Parathyroid adenoma (tissue), 2 donors: Measurements from ENCODE around the gene NRAP.

Experiments used
- H2AFZ ChIP-seq: fragments of 300-600 bp; sonication (generic); one replicate; pipeline ENCODE4 v1.7.0; 2017; ENCODE audit warnings: antibody characterized with exemption, mild to moderate bottlenecking
- H3K27ac ChIP-seq: fragments of 300-600 bp; sonication (generic); one replicate; pipeline ENCODE4 v1.7.0; 2017
- H3K27me3 ChIP-seq: fragments of 300-600 bp; sonication (generic); one replicate; pipeline ENCODE4 v1.7.0; 2017; ENCODE audit warnings: low read length; ENCODE audit not compliant: control insufficient read depth, insufficient read depth
- H3K36me3 ChIP-seq: fragments of 300-600 bp; sonication (generic); one replicate; pipeline ENCODE4 v1.7.0; 2017; ENCODE audit warnings: low read length; ENCODE audit not compliant: control insufficient read depth, insufficient read depth
- H3K4me1 ChIP-seq: fragments of 300-600 bp; sonication (generic); one replicate; pipeline ENCODE4 v1.7.0; 2017; ENCODE audit warnings: control low read depth
- H3K4me2 ChIP-seq: fragments of 300-600 bp; sonication (generic); one replicate; pipeline ENCODE4 v1.7.0; 2017; ENCODE audit warnings: low read length
- H3K4me3 ChIP-seq: fragments of 300-600 bp; sonication (generic); one replicate; pipeline ENCODE4 v1.7.0; 2017; ENCODE audit warnings: low read depth, low read length
- H3K79me2 ChIP-seq: fragments of 300-600 bp; sonication (generic); one replicate; pipeline ENCODE4 v1.7.0; 2017; ENCODE audit warnings: control low read depth
- H3K9ac ChIP-seq: fragments of 300-600 bp; sonication (generic); one replicate; pipeline ENCODE4 v1.7.0; 2017; ENCODE audit warnings: mild to moderate bottlenecking
- H3K9me3 ChIP-seq: fragments of 300-600 bp; sonication (generic); one replicate; pipeline ENCODE4 v1.7.0; 2017; ENCODE audit warnings: low read length; ENCODE audit not compliant: control insufficient read depth
- CTCF ChIP-seq: fragments of 300-600 bp; sonication (generic); IDR thresholded peaks from one replicate; pipeline ENCODE4 v1.7.0; 2017; ENCODE audit warnings: antibody characterized with exemption, mild to moderate bottlenecking
- donor health status: primary hyperparathyroidism.

The NRAP gene

GRCh38 chr10:113679463-113680189, 15.8 kb upstream of the NRAP start, which contains the start of gene CASP7:
TSS of gene CASP7 (plus strand) at chr10:113679912. CDS start at chr10:113697494, 17,582 bp downstream.
- Histone ChIP-seq H3K4me2 (peak within 1 kb of the TSS; percentile 98), H2AFZ (peak within 1 kb of the TSS; percentile 85), H3K9me3 (no peaks in the 10 kb centered on the region), H3K9ac (peak within 1 kb of the TSS; percentile 40), H3K4me3 (peak within 1 kb of the TSS; percentile 98), H3K27me3 (no peaks in the 10 kb centered on the region), H3K79me2 (no peaks in the 10 kb centered on the region), H3K27ac (peak within 1 kb of the TSS; percentile 71), H3K4me1 (no peaks in the 10 kb centered on the region), H3K36me3 (no peaks in the 10 kb centered on the region)
- TF ChIP-seq CTCF: no peak

GRCh38 chr10:113666682-113667252, 2.9 kb upstream of the NRAP start:
- H3K27me3 ChIP-seq: no peaks in the 10 kb centered on the region
- H3K4me1 ChIP-seq: no peaks in the 10 kb centered on the region
- no peaks in the 10 kb centered on the region for H3K36me3 ChIP-seq
- no peak overlapping the region for H3K4me2 ChIP-seq
- no peak overlapping the region for H3K4me3 ChIP-seq
- no peaks in the 10 kb centered on the region for H3K9me3 ChIP-seq
- no peak for TF ChIP-seq CTCF
- H3K9ac ChIP-seq: no peak overlapping the region
- H3K27ac ChIP-seq: no peak overlapping the region
- no peak overlapping the region for H2AFZ ChIP-seq
- H3K79me2 ChIP-seq: no peaks in the 10 kb centered on the region

GRCh38 chr10:113665806-113666354, 2.0 kb upstream of the NRAP start:
- Histone ChIP-seq H3K27ac (no peak overlapping the region), H3K27me3 (no peaks in the 10 kb centered on the region), H3K4me2 (no peak overlapping the region), H3K79me2 (no peaks in the 10 kb centered on the region), H3K9ac (no peak overlapping the region), H3K4me1 (no peaks in the 10 kb centered on the region), H3K36me3 (no peaks in the 10 kb centered on the region), H2AFZ (no peak overlapping the region), H3K9me3 (no peaks in the 10 kb centered on the region), H3K4me3 (no peak overlapping the region)
- no peak for TF ChIP-seq CTCF

GRCh38 chr10:113665352-113665751, 1.5 kb upstream of the NRAP start:
- no peaks in the 10 kb centered on the region for H3K36me3 ChIP-seq
- no peak for TF ChIP-seq CTCF
- H3K4me2 ChIP-seq: no peak overlapping the region
- H3K27ac ChIP-seq: no peak overlapping the region
- H3K9ac ChIP-seq: no peak overlapping the region
- no peaks in the 10 kb centered on the region for H3K79me2 ChIP-seq
- no peak overlapping the region for H2AFZ ChIP-seq
- H3K4me1 ChIP-seq: no peaks in the 10 kb centered on the region
- H3K4me3 ChIP-seq: no peak overlapping the region
- no peaks in the 10 kb centered on the region for H3K27me3 ChIP-seq
- H3K9me3 ChIP-seq: no peaks in the 10 kb centered on the region
